ENCODE measurements around the gene KIAA1671.

KIAA1671 gene

DNA sequence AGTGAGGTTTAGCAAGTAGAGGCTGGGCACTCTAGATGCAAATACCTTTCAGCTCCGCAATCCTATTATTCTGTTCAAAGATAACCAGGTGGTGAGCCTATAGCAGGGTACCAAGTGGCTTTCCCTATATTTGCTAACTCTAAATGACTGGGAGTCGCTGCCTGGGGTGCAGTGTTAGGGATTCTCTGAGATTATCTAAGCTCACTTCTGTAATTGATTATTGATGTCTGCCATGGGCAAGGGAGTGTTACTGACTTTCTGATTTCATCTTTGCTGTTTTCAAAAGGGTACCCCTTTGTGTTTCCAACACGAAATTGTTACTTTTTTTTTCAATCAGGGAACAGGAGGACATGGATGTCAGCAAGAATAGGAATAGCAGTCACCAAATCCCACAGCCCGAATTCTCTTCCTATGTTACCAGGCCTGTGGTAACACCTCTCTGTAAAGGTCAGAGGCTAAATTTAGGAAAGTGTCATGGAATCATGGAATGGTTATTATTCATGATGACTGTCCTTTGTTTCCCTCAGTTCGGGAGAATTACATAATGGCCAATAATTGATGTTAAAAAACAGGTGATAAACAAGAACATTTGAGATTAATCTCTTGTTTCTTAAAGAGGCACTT, 184.5 kb downstream of the KIAA1671 start:
- no peak overlapping the region for H3K4me3 ChIP-seq (ENCODE audit: low read depth, low read length)

DNA sequence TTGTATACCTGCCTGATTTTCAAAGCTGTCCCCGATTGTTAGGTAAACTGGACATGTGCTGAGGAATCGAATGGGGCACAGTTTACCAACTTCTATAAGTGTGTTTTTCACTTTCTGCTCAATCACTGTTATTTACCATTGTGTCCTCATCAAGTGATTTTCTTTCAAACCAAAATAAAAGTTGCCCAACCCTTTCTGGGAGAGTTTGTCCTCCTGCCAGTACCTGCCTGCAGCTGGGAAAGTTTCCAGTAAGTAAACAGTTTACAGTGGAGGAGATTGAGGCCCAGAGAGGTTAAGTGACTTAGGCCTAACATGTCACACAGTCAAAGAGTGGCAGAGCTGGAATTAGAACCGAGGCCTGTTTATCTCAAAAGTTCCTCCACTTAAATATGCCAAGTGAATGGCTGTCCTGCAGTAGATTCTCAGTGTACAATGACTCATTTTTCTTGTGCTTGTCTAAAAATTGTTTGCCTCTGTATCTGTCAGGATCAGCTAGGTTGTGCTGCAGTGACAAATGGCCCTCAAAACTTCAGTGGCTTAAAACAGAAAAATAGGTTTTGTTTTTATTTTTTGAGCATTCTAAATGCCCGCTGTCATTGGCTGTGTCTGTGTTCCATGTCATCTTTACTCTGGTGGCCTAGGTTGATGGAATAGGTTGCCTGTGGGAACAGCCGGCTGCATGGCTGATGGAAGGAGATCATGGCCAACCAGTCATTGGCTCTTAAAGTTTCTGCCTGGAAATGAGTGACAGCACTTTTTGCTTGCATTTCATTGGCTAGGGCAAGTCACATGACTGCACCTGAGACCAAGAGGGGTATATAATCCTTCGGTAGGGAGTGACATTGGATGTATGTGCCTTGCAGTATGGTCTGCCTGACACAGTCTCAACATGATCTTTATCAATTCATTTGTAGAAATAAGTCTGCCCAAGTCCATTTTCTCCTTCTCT, 185.3 kb downstream of the KIAA1671 start:
- no peak for DNase-seq
- TF ChIP-seq, protein P1, sequence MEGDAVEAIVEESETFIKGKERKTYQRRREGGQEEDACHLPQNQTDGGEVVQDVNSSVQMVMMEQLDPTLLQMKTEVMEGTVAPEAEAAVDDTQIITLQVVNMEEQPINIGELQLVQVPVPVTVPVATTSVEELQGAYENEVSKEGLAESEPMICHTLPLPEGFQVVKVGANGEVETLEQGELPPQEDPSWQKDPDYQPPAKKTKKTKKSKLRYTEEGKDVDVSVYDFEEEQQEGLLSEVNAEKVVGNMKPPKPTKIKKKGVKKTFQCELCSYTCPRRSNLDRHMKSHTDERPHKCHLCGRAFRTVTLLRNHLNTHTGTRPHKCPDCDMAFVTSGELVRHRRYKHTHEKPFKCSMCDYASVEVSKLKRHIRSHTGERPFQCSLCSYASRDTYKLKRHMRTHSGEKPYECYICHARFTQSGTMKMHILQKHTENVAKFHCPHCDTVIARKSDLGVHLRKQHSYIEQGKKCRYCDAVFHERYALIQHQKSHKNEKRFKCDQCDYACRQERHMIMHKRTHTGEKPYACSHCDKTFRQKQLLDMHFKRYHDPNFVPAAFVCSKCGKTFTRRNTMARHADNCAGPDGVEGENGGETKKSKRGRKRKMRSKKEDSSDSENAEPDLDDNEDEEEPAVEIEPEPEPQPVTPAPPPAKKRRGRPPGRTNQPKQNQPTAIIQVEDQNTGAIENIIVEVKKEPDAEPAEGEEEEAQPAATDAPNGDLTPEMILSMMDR (IDR thresholded peaks at IDR 0.05; ENCODE audit: low read depth, low read length, missing control alignments) = no peak

More for the DNA sequence above, 184.5 kb downstream of the KIAA1671 start:
- H3K36me3 ChIP-seq (replicated peaks) = no peaks in the 10 kb centered on the region
- no peak for DNase-seq
- in situ Hi-C loops (cut with HindIII; ENCODE audit: low pct_ligation_motif_present, low sequenced_read_pairs) = no loop called here
- H3K27me3 ChIP-seq (replicated peaks) = no peaks in the 10 kb centered on the region
- H3K27ac ChIP-seq = no peak overlapping the region
- TF ChIP-seq, protein P1 (IDR thresholded peaks at IDR 0.05; ENCODE audit: low read depth, low read length, missing control alignments) = no peak

DNA sequence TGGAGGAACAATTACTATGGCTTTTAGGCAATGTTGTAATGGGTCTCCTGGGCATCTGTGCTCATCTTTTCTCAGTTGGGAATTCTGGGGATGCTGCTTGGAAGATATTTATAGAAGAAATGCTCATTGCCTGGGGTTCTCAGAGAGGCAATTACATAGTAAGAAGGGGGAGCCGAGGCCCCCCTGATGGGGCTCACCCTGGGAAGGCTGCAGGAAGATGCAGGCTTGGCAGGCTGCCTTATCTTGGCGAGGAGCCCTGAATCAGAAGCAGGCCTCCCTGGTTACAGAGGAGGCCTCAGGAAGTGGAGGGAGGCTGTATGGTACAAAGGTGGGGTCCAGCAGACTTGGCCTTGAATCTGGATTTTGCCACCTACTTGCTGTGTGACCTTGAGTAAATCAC, 186.5 kb downstream of the KIAA1671 start:
- H3K27me3 ChIP-seq (replicated peaks) = no peaks in the 10 kb centered on the region
- TF ChIP-seq, protein P1 (IDR thresholded peaks at IDR 0.05; ENCODE audit: low read depth, low read length, missing control alignments) = no peak
- no peak for DNase-seq
- in situ Hi-C loops (cut with HindIII; ENCODE audit: low pct_ligation_motif_present, low sequenced_read_pairs) = no loop called here
- H3K4me3 ChIP-seq (ENCODE audit: low read depth, low read length) = no peak overlapping the region
- H3K27ac ChIP-seq = no peak overlapping the region
- no peaks in the 10 kb centered on the region for H3K36me3 ChIP-seq (replicated peaks)

More for the DNA sequence above, 185.3 kb downstream of the KIAA1671 start:
- Histone ChIP-seq H3K36me3 (replicated peaks) (no peaks in the 10 kb centered on the region), H3K4me3 (ENCODE audit: low read depth, low read length) (no peak overlapping the region), H3K27ac (no peak overlapping the region), H3K27me3 (replicated peaks) (no peaks in the 10 kb centered on the region)
- in situ Hi-C loops (cut with HindIII; ENCODE audit: low pct_ligation_motif_present, low sequenced_read_pairs) = no loop called here

DNA sequence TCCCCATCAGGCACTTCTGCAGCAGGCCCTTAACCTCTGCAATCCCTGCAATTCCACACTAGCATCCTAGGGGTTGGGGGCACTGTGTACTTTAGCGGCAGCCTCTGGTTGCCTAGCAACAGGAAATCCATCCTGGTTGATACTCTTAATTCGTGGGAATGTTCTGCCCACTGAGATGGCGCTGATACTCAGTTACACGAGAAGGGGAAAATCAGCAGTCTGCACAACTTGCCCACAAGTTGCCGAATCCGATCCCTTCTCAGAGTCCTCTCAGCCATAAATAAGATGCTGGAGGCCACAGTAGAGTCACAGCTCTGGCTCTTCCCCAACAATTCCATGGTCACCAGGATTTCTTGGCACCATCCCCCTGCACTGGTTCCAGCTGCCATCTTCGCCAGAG, 189.6 kb downstream of the KIAA1671 start:
- Histone ChIP-seq H3K36me3 (replicated peaks) (no peaks in the 10 kb centered on the region), H3K27ac (no peak overlapping the region), H3K27me3 (replicated peaks) (no peaks in the 10 kb centered on the region), H3K4me3 (ENCODE audit: low read depth, low read length) (no peak overlapping the region)
- TF ChIP-seq, protein P1 (IDR thresholded peaks at IDR 0.05; ENCODE audit: low read depth, low read length, missing control alignments) = no peak
- in situ Hi-C loops (cut with HindIII; ENCODE audit: low pct_ligation_motif_present, low sequenced_read_pairs) = no loop called here
- no peak for DNase-seq

DNA sequence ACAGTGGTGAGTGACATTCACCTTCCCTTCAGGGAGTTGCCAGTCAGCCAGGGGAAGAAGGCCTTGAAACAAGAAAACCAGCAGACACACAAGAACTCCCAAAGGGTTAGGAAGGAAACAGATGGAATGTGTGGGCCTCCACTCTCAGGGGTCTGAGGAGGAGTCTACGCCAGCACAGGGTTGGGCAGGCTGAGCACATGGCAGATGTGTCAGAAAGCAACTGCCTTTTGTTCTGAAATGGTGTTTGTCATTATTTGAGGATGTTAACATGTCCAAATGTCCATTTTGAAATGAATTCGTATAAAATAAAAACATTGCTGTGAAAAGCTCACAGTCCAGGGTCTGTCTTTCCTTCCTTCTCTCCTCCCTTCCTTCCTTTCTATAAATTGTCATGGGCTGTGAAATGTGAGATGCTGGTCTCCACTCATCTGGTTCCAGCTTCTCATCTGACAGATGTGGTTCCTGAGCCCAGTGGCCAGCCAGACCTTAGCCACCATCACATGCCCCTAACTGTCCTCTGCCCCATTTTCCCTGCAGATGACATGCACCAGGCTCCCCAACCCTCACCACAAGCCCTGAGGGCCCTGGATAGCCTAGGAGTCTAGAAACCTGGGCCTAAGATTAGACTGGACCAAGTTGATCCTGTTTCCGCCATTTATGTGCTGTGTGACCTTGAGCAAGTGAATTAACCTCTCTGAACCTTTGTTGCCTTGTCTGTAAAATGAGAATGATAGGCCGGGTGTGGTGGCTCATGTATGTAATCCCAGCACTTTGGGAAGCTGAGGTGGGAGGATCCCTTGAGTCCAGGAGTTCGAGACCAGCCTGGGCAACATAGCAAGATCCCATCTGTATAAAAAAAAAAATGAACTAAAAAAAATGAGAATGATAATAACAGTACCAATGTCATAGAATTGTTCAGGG, 190.9 kb downstream of the KIAA1671 start:
- in situ Hi-C loops (cut with HindIII; ENCODE audit: low pct_ligation_motif_present, low sequenced_read_pairs) = no loop called here
- Histone ChIP-seq H3K27me3 (replicated peaks) (no peaks in the 10 kb centered on the region), H3K36me3 (replicated peaks) (no peaks in the 10 kb centered on the region), H3K27ac (no peak overlapping the region), H3K4me3 (ENCODE audit: low read depth, low read length) (no peak overlapping the region)
- TF ChIP-seq, protein P1 (IDR thresholded peaks at IDR 0.05; ENCODE audit: low read depth, low read length, missing control alignments) = no peak
- no peak for DNase-seq

Measured in brain microvascular endothelial cell (primary cell).